IMR-90 (cell line): ENCODE data around the gene HS6ST2. TPM values are rescaled to one million over a fixed set of nuclear protein-coding genes. Genes with fewer than 3 reads are reported as not detected.

Experiments
- ATAC-seq: fragments of 200-7000 bp; cut with Tn5 transposase; 2 replicates; pipeline ENCODE4 v1.9.1; 2020; ENCODE audit warnings: low read depth, mild to moderate bottlenecking, moderate library complexity
- BruUV-seq: library from RNA; stranded (reverse); fragments of 400-500 nt; replicated peaks from 2 replicates; lab custom pipeline; 2021; lab: Mats Ljungman, UMichigan
- CTCF ChIA-PET: fragments of 300-600 bp; formaldehyde crosslinking; extraction: SDS; loops from one replicate; lab custom pipeline; 2021; ENCODE audit warnings: antibody characterized with exemption; lab: Yijun Ruan, JAX
- POLR2A ChIA-PET: fragments of 300-600 bp; sonication (Branson Sonifier 250); formaldehyde crosslinking; loops from one replicate; lab custom pipeline; 2022; ENCODE audit warnings: antibody characterized with exemption; ENCODE audit not compliant: unreplicated experiment; lab: Charles Lee
- DNase-seq: peaks from one replicate; pipeline ENCODE4 v3.0.0; 2013
- H2AFZ ChIP-seq: replicated peaks from 2 replicates; pipeline ENCODE3; 2013; ENCODE audit warnings: low read length, mild to moderate bottlenecking; ENCODE audit not compliant: poor library complexity
- H2AK5ac ChIP-seq: 2 replicates; pipeline ENCODE4 v1.6.1; 2013; ENCODE audit warnings: low read depth, low read length, inconsistent platforms
- H2AK9ac ChIP-seq: replicated peaks from 2 replicates; pipeline ENCODE3; 2013; ENCODE audit warnings: mild to moderate bottlenecking, low read depth, low read length, moderate library complexity; ENCODE audit not compliant: poor library complexity
- H2BK120ac ChIP-seq: 2 replicates; pipeline ENCODE4 v1.6.1; 2013; ENCODE audit warnings: low read depth, low read length, inconsistent platforms
- H2BK15ac ChIP-seq: 3 replicates; pipeline ENCODE4 v1.6.1; 2013; ENCODE audit warnings: low read depth, low read length, inconsistent platforms
- H2BK20ac ChIP-seq: 2 replicates; pipeline ENCODE4 v1.6.1; 2013; ENCODE audit warnings: low read depth, mild to moderate bottlenecking, inconsistent platforms, low read length, moderate library complexity
- H2BK5ac ChIP-seq: 2 replicates; pipeline ENCODE4 v1.6.1; 2013; ENCODE audit warnings: mild to moderate bottlenecking, low read depth, low read length, inconsistent platforms; ENCODE audit not compliant: poor library complexity, severe bottlenecking
- H3K14ac ChIP-seq: replicated peaks from 2 replicates; pipeline ENCODE4 v1.6.1; 2013; ENCODE audit warnings: low read depth, low read length, inconsistent platforms
- H3K18ac ChIP-seq: 2 replicates; pipeline ENCODE4 v1.6.1; 2013; ENCODE audit warnings: low read depth, low read length, control low read depth
- H3K23ac ChIP-seq: 2 replicates; pipeline ENCODE4 v1.6.1; 2013; ENCODE audit warnings: low read depth, low read length, inconsistent platforms
- H3K27ac ChIP-seq: 2 replicates; pipeline ENCODE4 v1.5.1; 2013; ENCODE audit warnings: mild to moderate bottlenecking, control low read depth, low read length; ENCODE audit not compliant: insufficient read depth
- H3K27me3 ChIP-seq: 2 replicates; pipeline ENCODE4 v1.6.1; 2013; ENCODE audit warnings: low read length; ENCODE audit not compliant: control insufficient read depth, insufficient read depth
- H3K36me3 ChIP-seq: 2 replicates; pipeline ENCODE4 v1.6.1; 2013; ENCODE audit warnings: low read length, mixed read lengths; ENCODE audit not compliant: control insufficient read depth, insufficient read depth
- H3K4ac ChIP-seq: 2 replicates; pipeline ENCODE4 v1.6.1; 2013; ENCODE audit warnings: low read depth, low read length, inconsistent platforms
- H3K4me1 ChIP-seq: 2 replicates; pipeline ENCODE4 v1.6.1; 2013; ENCODE audit warnings: low read length, mixed read lengths; ENCODE audit not compliant: control insufficient read depth, insufficient read depth
- H3K4me2 ChIP-seq: 2 replicates; pipeline ENCODE4 v1.6.1; 2013; ENCODE audit warnings: low read depth, mild to moderate bottlenecking, control low read depth, low read length, moderate library complexity
- H3K4me3 ChIP-seq: 2 replicates; pipeline ENCODE4 v1.5.1; 2013; ENCODE audit warnings: low read depth, mild to moderate bottlenecking, control low read depth, low read length, moderate library complexity; ENCODE audit not compliant: insufficient read depth
- H3K56ac ChIP-seq: 2 replicates; pipeline ENCODE4 v1.6.1; 2013; ENCODE audit warnings: low read length, inconsistent platforms; ENCODE audit not compliant: insufficient read depth; ENCODE audit errors: extremely low read depth
- H3K79me1 ChIP-seq, 2 experiments: 2 replicates each; pipeline ENCODE4 v1.6.1; 2013; ENCODE audit warnings: low read length in 2 of 2, inconsistent platforms in 1 of 2, low read depth in 1 of 2
- H3K9ac ChIP-seq: 2 replicates; pipeline ENCODE4 v1.6.1; 2013; ENCODE audit warnings: low read depth, low read length, control low read depth
- H3K9me1 ChIP-seq: 2 replicates; pipeline ENCODE4 v1.6.1; 2013; ENCODE audit warnings: low read length, inconsistent platforms; ENCODE audit not compliant: insufficient read depth
- H3K9me3 ChIP-seq: 2 replicates; pipeline ENCODE4 v1.6.1; 2013; ENCODE audit warnings: low read length; ENCODE audit not compliant: control insufficient read depth, insufficient read depth
- H4K20me1 ChIP-seq: 2 replicates; pipeline ENCODE4 v1.6.1; 2013; ENCODE audit warnings: low read length, inconsistent platforms; ENCODE audit not compliant: insufficient read depth
- H4K5ac ChIP-seq: 2 replicates; pipeline ENCODE4 v1.6.1; 2013; ENCODE audit warnings: mild to moderate bottlenecking, low read depth, low read length, control low read depth
- H4K8ac ChIP-seq, 2 experiments: 2 replicates each; pipeline ENCODE4 v1.6.1; 2013; ENCODE audit warnings: low read depth in 2 of 2, low read length in 2 of 2, control low read depth in 1 of 2, inconsistent platforms in 1 of 2
- H4K91ac ChIP-seq: 2 replicates; pipeline ENCODE4 v1.6.1; 2013; ENCODE audit warnings: low read depth, low read length, inconsistent platforms; ENCODE audit not compliant: insufficient read depth
- BHLHE40 ChIP-seq: fragments of 150-350 bp; IDR thresholded peaks from 2 replicates; pipeline ENCODE4 v1.6.1; 2016; ENCODE audit warnings: mild to moderate bottlenecking, low read depth, low read length
- MAFK ChIP-seq: IDR thresholded peaks from 2 replicates; pipeline ENCODE4 v1.6.1; 2012; ENCODE audit warnings: low read depth, low read length, improper control_type of control experiment
- WGBS, 2 experiments: methylation state at CpG; one replicate each; pipeline versions ENCODE4 v1.1.5 to v1.1.7; 2013; ENCODE audit warnings: missing lambda C conversion rate in 2 of 2; ENCODE audit not compliant: insufficient read length in 1 of 2; ENCODE audit errors: extremely low coverage in 2 of 2; 5-methylcytosine and 5-hydroxymethylcytosine counted together
- dilution Hi-C: fragments of 300-500 bp; cut with HindIII; formaldehyde crosslinking; loops from one replicate; pipeline ENCODE4 v1.14.3; 2018; ENCODE audit warnings: low sequenced_read_pairs; ENCODE audit not compliant: unreplicated experiment
- in situ Hi-C: fragments of 300-500 bp; cut with MboI; formaldehyde crosslinking; loops from 3 replicates; pipeline ENCODE4 v1.14.3; 2019; ENCODE audit warnings: low sequenced_read_pairs, inconsistent platforms, mixed read lengths
- intact Hi-C: fragments of 100-400 bp; cut with micrococcal nuclease; formaldehyde crosslinking; loops from 2 replicates; pipeline ENCODE4 v1.10.0; 2022
- polyA plus RNA-seq, 3 experiments: library from polyadenylated mRNA; depleted of rRNA; stranded (reverse); fragments of >200 nt; gene quantifications; 2 replicates each; pipeline ENCODE4 v1.2.3, GENCODE V29; 2012; ENCODE audit warnings: low replicate concordance in 1 of 3
- total RNA-seq: library from RNA; depleted of rRNA; stranded (reverse); fragments of >200 nt; gene quantifications from 2 replicates; pipeline ENCODE4 v1.2.3, GENCODE V29; 2012
- TF ChIP-seq, protein P1 (sequence below): conservative IDR thresholded peaks from 2 replicates; pipeline ENCODE4 v1.5.1; 2012; ENCODE audit warnings: mild to moderate bottlenecking, low read depth, low read length, improper control_type of control experiment
- TF ChIP-seq, protein P2 (sequence below): fragments of 150-350 bp; IDR thresholded peaks from 2 replicates; pipeline ENCODE4 v1.6.1; 2016; ENCODE audit warnings: low read depth, mild to moderate bottlenecking, low read length, moderate library complexity, borderline replicate concordance

HS6ST2 gene
- total and polyA plus RNA-seq, 2 of the 4 experiments (the other 2 are of a cell fraction), result not detected

DNA sequence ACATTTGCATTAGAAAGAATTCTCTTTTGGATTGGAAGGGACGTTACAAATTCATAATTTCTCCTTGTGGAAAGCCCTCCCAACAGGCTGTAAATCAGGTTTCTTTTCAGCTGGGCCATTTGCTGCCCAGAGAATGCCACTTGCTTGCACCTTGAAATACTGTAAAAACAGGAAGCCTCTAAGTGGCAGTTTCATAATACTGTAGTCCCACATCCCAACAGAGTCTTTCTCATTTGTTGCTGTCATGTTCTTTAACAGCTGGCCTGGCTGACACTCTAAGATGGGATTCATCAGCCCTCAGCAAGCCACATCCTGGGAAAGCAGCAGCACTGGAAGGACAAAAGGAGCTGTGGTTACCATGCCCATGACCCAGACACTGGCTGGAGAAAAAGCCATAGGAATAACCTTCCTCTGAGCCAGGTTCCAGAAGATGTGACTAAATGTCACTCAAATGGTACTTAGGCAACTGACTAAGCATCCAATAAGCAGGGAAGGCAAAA lies 247.7 kb downstream of the HS6ST2 start:
- no CpG with 5 or more reads among the region's 1 CpG for WGBS, 2 experiments
- no peaks in the 10 kb centered on the region; the same call in 1 of the 2 replicates for H3K27me3 ChIP-seq
- intact Hi-C loops (no loop called here), in situ Hi-C loops (no loop called here), dilution Hi-C loops (no loop called here)
- ChIA-PET POLR2A (no interaction called here), CTCF (no interaction called here)
- no peak overlapping the region for H3K56ac ChIP-seq
- H3K18ac ChIP-seq, result no peak overlapping the region
- H2BK5ac ChIP-seq, result no peak overlapping the region
- no peak overlapping the region for H4K8ac ChIP-seq
- no peaks in the 10 kb centered on the region for H3K9me1 ChIP-seq
- H3K36me3 ChIP-seq, result no peaks in the 10 kb centered on the region
- no peaks in the 10 kb centered on the region for H3K9me3 ChIP-seq
- no peak for TF ChIP-seq BHLHE40
- TF ChIP-seq, protein P1, sequence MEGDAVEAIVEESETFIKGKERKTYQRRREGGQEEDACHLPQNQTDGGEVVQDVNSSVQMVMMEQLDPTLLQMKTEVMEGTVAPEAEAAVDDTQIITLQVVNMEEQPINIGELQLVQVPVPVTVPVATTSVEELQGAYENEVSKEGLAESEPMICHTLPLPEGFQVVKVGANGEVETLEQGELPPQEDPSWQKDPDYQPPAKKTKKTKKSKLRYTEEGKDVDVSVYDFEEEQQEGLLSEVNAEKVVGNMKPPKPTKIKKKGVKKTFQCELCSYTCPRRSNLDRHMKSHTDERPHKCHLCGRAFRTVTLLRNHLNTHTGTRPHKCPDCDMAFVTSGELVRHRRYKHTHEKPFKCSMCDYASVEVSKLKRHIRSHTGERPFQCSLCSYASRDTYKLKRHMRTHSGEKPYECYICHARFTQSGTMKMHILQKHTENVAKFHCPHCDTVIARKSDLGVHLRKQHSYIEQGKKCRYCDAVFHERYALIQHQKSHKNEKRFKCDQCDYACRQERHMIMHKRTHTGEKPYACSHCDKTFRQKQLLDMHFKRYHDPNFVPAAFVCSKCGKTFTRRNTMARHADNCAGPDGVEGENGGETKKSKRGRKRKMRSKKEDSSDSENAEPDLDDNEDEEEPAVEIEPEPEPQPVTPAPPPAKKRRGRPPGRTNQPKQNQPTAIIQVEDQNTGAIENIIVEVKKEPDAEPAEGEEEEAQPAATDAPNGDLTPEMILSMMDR, result no peak
- TF ChIP-seq MAFK, result no peak
- TF ChIP-seq, protein P2, sequence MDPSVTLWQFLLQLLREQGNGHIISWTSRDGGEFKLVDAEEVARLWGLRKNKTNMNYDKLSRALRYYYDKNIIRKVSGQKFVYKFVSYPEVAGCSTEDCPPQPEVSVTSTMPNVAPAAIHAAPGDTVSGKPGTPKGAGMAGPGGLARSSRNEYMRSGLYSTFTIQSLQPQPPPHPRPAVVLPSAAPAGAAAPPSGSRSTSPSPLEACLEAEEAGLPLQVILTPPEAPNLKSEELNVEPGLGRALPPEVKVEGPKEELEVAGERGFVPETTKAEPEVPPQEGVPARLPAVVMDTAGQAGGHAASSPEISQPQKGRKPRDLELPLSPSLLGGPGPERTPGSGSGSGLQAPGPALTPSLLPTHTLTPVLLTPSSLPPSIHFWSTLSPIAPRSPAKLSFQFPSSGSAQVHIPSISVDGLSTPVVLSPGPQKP, result no peak
- no peak overlapping the region for H2AK9ac ChIP-seq
- no peak overlapping the region for H4K91ac ChIP-seq
- H4K20me1 ChIP-seq, result no peaks in the 10 kb centered on the region
- no peak overlapping the region for H3K4me3 ChIP-seq
- no peak overlapping the region for H3K9ac ChIP-seq
- H2AFZ ChIP-seq, result no peak overlapping the region
- no peak overlapping the region for H2AK5ac ChIP-seq
- ATAC-seq (no peak), DNase-seq (no peak)
- H3K23ac ChIP-seq, result no peak overlapping the region
- BruUV-seq, result no TSS peak
- H3K79me1 ChIP-seq, result no peaks in the 10 kb centered on the region
- no peak overlapping the region for H2BK120ac ChIP-seq
- no peak overlapping the region for H3K14ac ChIP-seq
- H3K4ac ChIP-seq, result no peak overlapping the region
- H3K27ac ChIP-seq, result no peak overlapping the region
- no peak overlapping the region for H2BK15ac ChIP-seq
- H3K4me2 ChIP-seq, result no peak overlapping the region
- no peak overlapping the region for H4K5ac ChIP-seq
- no peaks in the 10 kb centered on the region for H3K4me1 ChIP-seq
- no peak overlapping the region for H2BK20ac ChIP-seq
